Activated CD8-positive, alpha-beta memory T cell treated with anti-CD3 and anti-CD28 coated beads, Interleukin-2, amount 10 ng/mL, durations not matched to agents 7 days and 5 days (primary cell): ENCODE data around the gene MTG2. TPM values are rescaled to one million over a fixed set of nuclear protein-coding genes. Genes with fewer than 3 reads are reported as not detected.

Experiments used
- ATAC-seq: fragments of 150-1000 bp; cut with Tn5 transposase; one replicate; pipeline ENCODE4 v1.10.0; 2021; ENCODE audit warnings: moderate library complexity
- CTCF ChIA-PET: fragments of 350-600 bp; sonication (Branson Sonifier 250); formaldehyde crosslinking; loops from one replicate; lab custom pipeline; 2021; ENCODE audit warnings: antibody characterized with exemption; lab: Charles Lee
- DNase-seq: peaks from one replicate; pipeline ENCODE4 v3.0.0-alpha.2; 2020
- H3K27ac Mint-ChIP-seq: one replicate; pipeline ENCODE4 v1.8.0; 2021; ENCODE audit warnings: mild to moderate bottlenecking, mixed read lengths
- H3K27me3 Mint-ChIP-seq: one replicate; pipeline ENCODE4 v1.8.0; 2021; ENCODE audit warnings: mixed read lengths
- H3K36me3 Mint-ChIP-seq: one replicate; pipeline ENCODE4 v1.8.0; 2021; ENCODE audit warnings: mild to moderate bottlenecking, mixed read lengths
- H3K4me1 Mint-ChIP-seq: one replicate; pipeline ENCODE4 v1.8.0; 2021; ENCODE audit warnings: mixed read lengths
- H3K4me3 Mint-ChIP-seq: one replicate; pipeline ENCODE4 v1.8.0; 2021; ENCODE audit warnings: mild to moderate bottlenecking, moderate library complexity, mixed read lengths
- H3K9me3 Mint-ChIP-seq: one replicate; pipeline ENCODE4 v1.8.0; 2022; ENCODE audit warnings: low read depth, mixed read lengths
- total RNA-seq, 2 experiments: library from RNA; stranded (reverse); gene quantifications; one replicate each; pipeline ENCODE4 v1.2.3, GENCODE V29; 2021

The MTG2 gene
- total RNA-seq: 10 to 100 TPM; 34.0 to 40.1 TPM

DNA sequence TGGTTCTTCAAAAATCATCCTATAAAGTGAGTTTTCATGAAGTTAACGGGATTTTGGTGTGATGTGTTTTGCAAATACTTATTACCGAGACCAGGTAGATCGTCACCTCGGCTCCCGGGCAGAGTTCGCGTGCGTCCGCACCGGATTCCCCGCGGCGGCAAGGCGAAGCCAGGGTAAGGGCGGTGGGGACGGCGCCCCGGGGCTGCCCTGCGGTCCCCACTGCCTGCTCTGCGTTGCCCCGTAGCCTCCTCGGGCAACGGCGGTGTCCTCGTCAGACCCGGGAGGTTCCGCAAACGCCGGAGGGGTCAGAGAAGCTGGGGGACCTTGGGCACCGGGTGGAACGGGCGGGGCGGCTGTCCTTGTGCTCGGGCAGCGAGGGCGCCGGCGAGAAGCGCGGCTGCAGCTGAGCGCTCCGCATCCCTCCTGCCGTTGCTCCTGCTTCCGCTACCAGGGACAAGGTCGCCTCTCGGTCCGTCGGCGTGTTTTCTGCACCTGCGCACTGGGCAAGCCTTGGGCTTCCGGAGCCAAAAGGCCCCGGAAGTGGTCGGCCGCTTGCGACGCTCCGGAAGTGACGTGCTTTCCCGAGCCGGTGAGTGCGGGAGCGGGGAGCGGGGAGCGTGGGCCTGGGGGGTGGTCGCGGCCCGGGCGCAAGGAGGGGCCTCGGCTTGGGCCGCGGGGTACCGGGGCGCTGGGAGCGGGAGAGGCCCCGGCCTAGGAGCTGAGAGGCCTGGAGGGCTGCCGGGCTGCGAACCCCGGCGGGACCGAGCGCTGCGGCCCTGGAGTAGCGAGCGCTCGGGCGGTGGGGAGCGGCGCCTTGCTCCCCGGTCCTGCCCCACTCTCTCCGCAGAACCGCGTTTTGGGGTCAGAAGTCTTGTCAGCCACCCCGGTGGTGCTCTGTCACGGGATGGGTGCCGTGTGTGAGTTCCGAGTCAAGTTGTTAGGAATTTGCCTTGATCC lies at the start of gene MTG2:
MTG2 (plus strand) TSS at position 560 of the 957 bp plus-strand sequence. CDS start 10,393 bp downstream, outside the sequence.
- Mint-ChIP-seq H3K4me1 (peaks cover 33% of the 10 kb centered on the region), H3K27me3 (no peaks in the 10 kb centered on the region), H3K9me3 (no peaks in the 10 kb centered on the region), H3K4me3 (peak within 1 kb of the TSS; percentile 85), H3K27ac (peak within 1 kb of the TSS; percentile 94), H3K36me3 (peaks cover 3% of the 10 kb centered on the region)
- CTCF ChIA-PET: interaction anchor here (1.8 kb wide), 1 partner anchor 42 kb away, joined by 5 read pairs; no protein-coding TSS in a partner anchor
- peak; percentile 98 for DNase-seq
- peak; percentile 97 for ATAC-seq

DNA sequence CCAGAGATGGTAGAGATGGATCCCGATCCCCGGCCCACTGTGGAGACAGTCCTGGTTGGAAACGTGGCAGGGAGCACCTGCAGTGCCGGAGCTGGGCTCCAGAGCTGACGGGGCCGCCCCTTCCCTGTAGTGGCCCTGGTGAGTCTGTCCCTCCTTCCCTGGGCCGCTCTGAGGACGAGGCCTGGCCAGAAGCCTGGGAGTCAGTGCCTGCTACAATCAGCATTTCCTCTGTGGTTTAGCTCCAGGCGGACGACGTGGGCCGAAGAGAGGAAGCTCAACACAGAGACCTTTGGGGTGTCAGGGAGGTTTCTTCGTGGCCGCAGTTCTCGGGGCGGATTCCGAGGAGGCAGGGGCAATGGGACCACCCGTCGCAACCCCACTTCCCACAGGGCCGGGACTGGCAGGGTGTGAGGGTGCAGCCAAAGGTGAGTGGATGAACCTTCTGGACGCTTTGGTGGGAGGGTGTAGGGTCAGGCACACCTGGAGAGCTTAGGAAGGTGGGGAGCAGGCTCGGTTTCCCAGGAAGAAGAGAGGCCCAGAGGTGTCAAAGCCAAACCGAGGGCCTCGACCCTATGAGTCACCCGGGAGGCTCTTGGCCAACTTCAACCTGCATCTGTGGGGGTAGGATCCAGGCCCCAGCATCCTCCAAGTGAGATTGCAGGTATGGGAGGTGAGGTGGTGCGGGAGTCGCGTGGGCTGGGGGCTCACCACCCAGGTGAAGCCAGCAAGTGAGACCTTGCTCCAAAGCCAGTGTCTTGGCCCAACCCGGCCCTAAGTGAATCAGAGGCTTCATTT lies 49.6 kb upstream of the MTG2 start:
- no peak for DNase-seq
- Mint-ChIP-seq H3K36me3 (peaks cover 49% of the 10 kb centered on the region), H3K4me1 (peaks cover 24% of the 10 kb centered on the region), H3K27ac (peak overlapping the region; percentile 33), H3K27me3 (no peaks in the 10 kb centered on the region), H3K9me3 (no peaks in the 10 kb centered on the region), H3K4me3 (no peak overlapping the region)
- no peak for ATAC-seq
- CTCF ChIA-PET: interaction anchor here (1.2 to 4.6 kb wide), 2 partner anchors 8 to 10 kb away, joined by 4 to 17 read pairs; partner anchors contain the start of genes PSMA7 and SS18L1

DNA sequence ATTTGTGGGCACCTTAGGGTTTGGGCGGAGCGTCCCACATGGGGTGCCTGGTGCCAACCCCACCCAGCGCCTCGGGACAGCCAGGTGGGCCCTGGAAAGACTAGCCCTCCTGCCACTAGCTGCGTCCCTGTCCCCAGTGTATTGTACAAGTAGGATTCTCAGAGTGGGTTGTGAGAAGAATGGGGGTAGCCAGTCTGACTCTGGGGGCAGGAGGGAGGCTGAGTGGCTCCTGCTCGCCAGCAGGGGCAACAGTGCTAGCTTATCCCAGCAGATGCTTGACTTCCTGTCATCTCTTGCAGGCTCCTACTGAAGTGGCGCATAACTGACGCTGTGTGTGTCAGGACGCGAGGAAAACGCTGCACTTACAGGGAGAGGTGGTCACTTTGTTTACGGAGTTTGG lies 49.0 kb upstream of the MTG2 start:
- no peak for DNase-seq
- CTCF ChIA-PET: interaction anchor here (1.2 to 4.6 kb wide), 3 partner anchors 8 to 123 kb away, joined by 4 to 30 read pairs (median 17); partner anchors contain the start of genes PSMA7 and SS18L1
- Mint-ChIP-seq H3K27ac (peak overlapping the region; percentile 12), H3K4me1 (peaks cover 25% of the 10 kb centered on the region), H3K9me3 (no peaks in the 10 kb centered on the region), H3K4me3 (no peak overlapping the region), H3K36me3 (peaks cover 52% of the 10 kb centered on the region), H3K27me3 (no peaks in the 10 kb centered on the region)
- peak; percentile 5 for ATAC-seq

- CTCF ChIA-PET: interaction anchor here (1.2 to 4.6 kb wide), 5 partner anchors 8 to 124 kb away, joined by 3 to 30 read pairs (median 7); partner anchors contain the start of genes PSMA7 and SS18L1
- DNase-seq (no peak), ATAC-seq (no peak)
- Mint-ChIP-seq H3K4me1 (peaks cover 25% of the 10 kb centered on the region), H3K9me3 (no peaks in the 10 kb centered on the region), H3K36me3 (peaks cover 59% of the 10 kb centered on the region), H3K27ac (no peak overlapping the region), H3K4me3 (no peak overlapping the region), H3K27me3 (no peaks in the 10 kb centered on the region)
These were observed 48.0 kb upstream of the MTG2 start for GRCh38 chr20:62134735-62135231.

- ATAC-seq: no peak
- CTCF ChIA-PET: interaction anchor here (0.9 to 4.6 kb wide), 6 partner anchors 10 to 127 kb away, joined by 3 to 30 read pairs (median 6); no protein-coding TSS in a partner anchor
- Mint-ChIP-seq H3K9me3 (no peaks in the 10 kb centered on the region), H3K4me3 (no peak overlapping the region), H3K36me3 (peaks cover 60% of the 10 kb centered on the region), H3K27me3 (no peaks in the 10 kb centered on the region), H3K27ac (no peak overlapping the region), H3K4me1 (peaks cover 35% of the 10 kb centered on the region)
- no peak for DNase-seq
These were observed 47.1 kb upstream of the MTG2 start for GRCh38 chr20:62135573-62136266.

GRCh38 chr20:62136283-62137091 lies 46.3 kb upstream of the MTG2 start:
- Mint-ChIP-seq H3K36me3 (peaks cover 57% of the 10 kb centered on the region), H3K9me3 (no peaks in the 10 kb centered on the region), H3K4me3 (no peak overlapping the region), H3K27ac (peak overlapping the region; percentile 31), H3K27me3 (no peaks in the 10 kb centered on the region), H3K4me1 (peaks cover 42% of the 10 kb centered on the region)
- CTCF ChIA-PET: interaction anchor here (0.9 to 4.6 kb wide), 5 partner anchors 11 to 128 kb away, joined by 3 to 30 read pairs (median 7); no protein-coding TSS in a partner anchor
- peak; percentile 63 for ATAC-seq
- DNase-seq: peak; percentile 76

DNA sequence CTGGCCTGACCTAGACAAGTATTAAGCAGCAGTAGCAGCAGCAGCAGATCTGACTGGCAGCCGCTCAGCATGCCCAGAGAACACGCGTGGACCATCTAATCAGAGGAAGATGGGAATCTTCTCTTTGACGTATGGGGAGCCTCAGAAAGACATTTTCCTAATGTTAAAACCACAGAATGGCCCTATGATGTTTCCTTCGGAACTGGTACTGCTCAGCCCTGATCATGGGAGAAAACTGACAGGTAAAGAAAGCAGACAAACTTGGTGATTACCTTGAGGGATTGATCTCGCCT lies 45.8 kb upstream of the MTG2 start:
- H3K27me3 Mint-ChIP-seq: no peaks in the 10 kb centered on the region
- H3K4me3 Mint-ChIP-seq: no peak overlapping the region
- ATAC-seq (no peak), DNase-seq (no peak)
- H3K36me3 Mint-ChIP-seq: peaks cover 55% of the 10 kb centered on the region
- peak overlapping the region; percentile 31 for H3K27ac Mint-ChIP-seq
- H3K9me3 Mint-ChIP-seq: no peaks in the 10 kb centered on the region
- CTCF ChIA-PET: interaction anchor here (3.3 to 4.6 kb wide), 2 partner anchors 12 to 126 kb away, joined by 17 to 30 read pairs; no protein-coding TSS in a partner anchor
- peaks cover 46% of the 10 kb centered on the region for H3K4me1 Mint-ChIP-seq

GRCh38 chr20:62137478-62138203 lies 45.2 kb upstream of the MTG2 start:
- H3K36me3 Mint-ChIP-seq: peaks cover 54% of the 10 kb centered on the region
- CTCF ChIA-PET: interaction anchor here (0.8 to 1.1 kb wide), 2 partner anchors 127 to 128 kb away, joined by 3 to 5 read pairs; no protein-coding TSS in a partner anchor
- no peaks in the 10 kb centered on the region for H3K9me3 Mint-ChIP-seq
- ATAC-seq: no peak
- H3K4me3 Mint-ChIP-seq: no peak overlapping the region
- H3K27me3 Mint-ChIP-seq: no peaks in the 10 kb centered on the region
- H3K4me1 Mint-ChIP-seq: peaks cover 46% of the 10 kb centered on the region
- DNase-seq: no peak
- peak overlapping the region; percentile 31 for H3K27ac Mint-ChIP-seq

DNA sequence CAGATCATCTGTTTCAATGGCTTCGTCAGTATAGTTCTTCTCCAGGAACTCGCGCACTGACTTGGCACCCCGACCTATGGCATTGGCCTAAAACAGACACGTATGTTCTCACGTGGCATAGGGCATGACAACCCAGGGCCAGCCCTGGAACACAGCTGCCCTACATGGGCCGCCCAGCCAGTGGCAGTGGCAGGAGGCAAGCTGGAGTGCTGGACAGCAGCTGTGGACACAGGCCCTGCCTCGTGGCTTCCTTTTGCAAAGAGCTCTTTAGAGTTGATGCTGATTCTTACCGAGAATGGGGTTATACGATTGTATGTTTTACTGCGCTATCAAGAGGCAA lies 44.7 kb upstream of the MTG2 start:
- Mint-ChIP-seq H3K4me1 (peaks cover 44% of the 10 kb centered on the region), H3K27me3 (no peaks in the 10 kb centered on the region), H3K36me3 (peaks cover 54% of the 10 kb centered on the region), H3K9me3 (no peaks in the 10 kb centered on the region), H3K27ac (no peak overlapping the region), H3K4me3 (no peak overlapping the region)
- ATAC-seq: no peak
- DNase-seq: no peak
- CTCF ChIA-PET: interaction anchor here (0.8 to 1.1 kb wide), 2 partner anchors 127 to 128 kb away, joined by 3 to 5 read pairs; no protein-coding TSS in a partner anchor

DNA sequence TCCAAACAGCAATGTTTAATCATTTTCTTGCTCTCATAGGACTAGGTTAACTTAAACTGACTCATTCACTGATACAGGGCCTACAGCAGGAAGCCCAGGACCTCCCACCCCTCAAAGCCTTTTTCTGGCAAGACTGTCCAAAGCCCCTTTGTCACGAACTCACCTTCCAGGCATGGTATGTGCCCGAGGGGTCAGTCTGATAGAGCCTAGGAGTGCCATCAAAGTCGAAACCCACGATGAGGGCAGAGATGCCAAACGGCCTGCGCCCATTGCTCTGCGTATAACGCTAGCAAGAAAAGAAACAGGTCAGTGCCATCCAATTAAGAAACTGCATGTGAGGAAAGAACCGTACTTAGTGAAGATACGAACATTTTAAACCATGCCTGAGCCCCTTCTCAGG lies 43.9 kb upstream of the MTG2 start:
- no peak overlapping the region for H3K27ac Mint-ChIP-seq
- ATAC-seq (no peak), DNase-seq (no peak)
- peaks cover 54% of the 10 kb centered on the region for H3K36me3 Mint-ChIP-seq
- CTCF ChIA-PET: no interaction called here
- H3K27me3 Mint-ChIP-seq: no peaks in the 10 kb centered on the region
- no peak overlapping the region for H3K4me3 Mint-ChIP-seq
- H3K4me1 Mint-ChIP-seq: peaks cover 41% of the 10 kb centered on the region
- H3K9me3 Mint-ChIP-seq: no peaks in the 10 kb centered on the region

GRCh38 chr20:62139636-62140035 lies 43.2 kb upstream of the MTG2 start:
- H3K27me3 Mint-ChIP-seq: no peaks in the 10 kb centered on the region
- no peak for ATAC-seq
- no peaks in the 10 kb centered on the region for H3K9me3 Mint-ChIP-seq
- H3K27ac Mint-ChIP-seq: no peak overlapping the region
- H3K4me3 Mint-ChIP-seq: no peak overlapping the region
- peaks cover 51% of the 10 kb centered on the region for H3K36me3 Mint-ChIP-seq
- CTCF ChIA-PET: no interaction called here
- no peak for DNase-seq
- peaks cover 42% of the 10 kb centered on the region for H3K4me1 Mint-ChIP-seq
